Amygdala (tissue), 56 donors: ENCODE results near the gene SORCS2.

Experiments used
- DNase-seq, 56 donors: peaks; one replicate each; lab custom pipeline; 2025; lab: John Stamatoyannopoulos, UW

The SORCS2 gene

DNA sequence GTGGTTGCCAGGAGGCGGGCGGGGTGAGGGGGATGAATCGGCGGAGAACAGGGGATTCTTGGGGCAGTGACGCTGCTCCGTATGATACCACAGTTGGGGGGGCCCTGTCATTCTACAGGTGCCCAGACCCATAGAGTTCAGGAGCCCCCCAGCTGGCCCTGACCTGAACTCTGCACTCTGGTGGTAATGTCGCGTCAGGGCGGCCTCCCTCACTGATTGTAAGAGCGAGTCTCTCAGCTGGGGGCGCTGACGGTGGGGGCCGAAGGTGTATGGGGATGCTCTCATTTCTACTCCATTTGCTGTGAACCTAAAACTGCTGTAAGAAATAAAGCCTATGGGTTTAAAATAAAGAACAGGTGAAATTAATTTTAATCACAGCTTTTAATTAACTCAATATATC, 334.2 kb downstream of the SORCS2 start:
- DNase-seq: no peak

DNA sequence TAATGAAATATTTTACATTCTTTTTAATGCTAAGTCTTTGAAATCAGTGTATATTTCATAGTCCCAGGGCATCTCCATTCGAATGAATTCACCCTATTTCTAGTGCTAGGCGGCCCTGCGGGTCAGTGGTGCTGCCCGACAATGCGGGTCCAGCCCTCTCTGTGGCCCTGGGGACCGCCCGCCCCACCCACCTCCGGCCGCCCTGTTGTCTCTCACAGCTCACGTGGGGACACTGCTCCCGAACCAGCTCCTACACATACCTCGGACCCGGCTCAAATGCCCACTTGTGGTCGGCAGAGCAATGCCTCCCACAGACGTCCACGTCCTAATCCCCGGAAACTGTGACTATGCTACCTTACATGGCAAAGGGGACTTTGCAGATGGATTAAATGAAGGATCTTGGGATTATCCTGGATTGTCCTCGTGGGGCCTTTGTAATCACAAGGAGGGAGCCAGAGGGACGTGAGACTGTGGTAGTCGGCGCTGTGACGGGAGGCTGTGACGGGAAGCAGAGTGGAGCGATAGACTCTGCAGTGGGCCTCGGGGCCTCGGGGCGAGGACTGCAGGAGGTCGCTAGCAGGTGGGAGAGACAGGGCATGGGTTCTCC, 334.7 kb downstream of the SORCS2 start:
- DNase-seq: no peak

DNA sequence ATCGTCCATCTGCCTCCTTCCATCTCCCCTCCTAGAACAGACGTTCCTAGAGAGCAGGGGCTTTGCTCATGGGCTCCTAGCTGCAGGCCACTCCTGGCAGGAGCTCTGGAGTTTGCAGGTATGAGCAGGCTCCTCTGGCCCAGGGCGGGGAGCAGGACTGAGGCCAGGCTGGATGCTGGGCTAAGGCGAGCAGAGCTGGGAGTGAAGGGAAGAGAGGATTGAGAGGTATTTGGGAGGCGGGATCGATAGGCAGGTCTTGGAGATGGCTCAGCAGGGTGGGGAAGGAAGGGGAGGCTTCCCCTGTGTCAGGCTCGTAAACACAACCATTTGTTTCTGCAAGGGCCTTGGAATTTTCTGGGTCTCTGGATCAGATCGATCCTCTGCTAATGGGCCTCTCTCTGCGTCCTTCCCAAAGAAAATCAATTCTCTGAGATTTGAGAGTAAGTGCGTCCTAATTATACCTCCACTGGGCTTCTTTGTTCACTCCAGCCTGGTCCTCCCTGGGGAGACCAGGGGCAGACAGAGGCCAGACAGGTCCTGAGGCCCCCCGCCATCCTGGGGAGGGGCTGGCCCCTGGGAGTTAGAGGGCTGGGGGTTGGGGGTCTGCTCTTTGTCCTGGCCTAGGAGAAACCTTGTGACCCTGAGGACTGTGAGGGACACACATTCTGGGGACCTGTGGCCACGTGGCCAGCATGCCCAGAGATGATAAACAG, 337.2 kb downstream of the SORCS2 start:
- no peak for DNase-seq

DNA sequence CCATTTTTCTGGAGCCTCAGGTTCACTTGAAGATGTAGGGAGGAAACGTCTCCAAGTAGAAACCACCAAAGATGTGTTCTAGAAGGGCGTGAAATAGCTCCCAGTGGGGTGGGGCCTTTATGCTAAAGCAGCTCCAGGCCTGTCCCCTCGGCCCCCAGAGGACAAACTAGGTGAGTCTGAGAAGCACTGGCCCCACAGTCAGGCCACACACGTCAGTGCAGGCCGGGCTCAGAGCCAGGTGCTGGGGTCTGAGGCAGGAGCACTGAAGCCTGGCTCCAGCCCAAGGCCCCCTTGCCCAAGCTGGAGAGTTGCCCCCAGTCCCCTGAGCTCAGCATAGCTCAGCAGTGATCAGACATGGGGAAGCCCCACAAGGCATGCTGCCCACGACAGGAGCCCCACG, 337.7 kb downstream of the SORCS2 start:
- no peak for DNase-seq

DNA sequence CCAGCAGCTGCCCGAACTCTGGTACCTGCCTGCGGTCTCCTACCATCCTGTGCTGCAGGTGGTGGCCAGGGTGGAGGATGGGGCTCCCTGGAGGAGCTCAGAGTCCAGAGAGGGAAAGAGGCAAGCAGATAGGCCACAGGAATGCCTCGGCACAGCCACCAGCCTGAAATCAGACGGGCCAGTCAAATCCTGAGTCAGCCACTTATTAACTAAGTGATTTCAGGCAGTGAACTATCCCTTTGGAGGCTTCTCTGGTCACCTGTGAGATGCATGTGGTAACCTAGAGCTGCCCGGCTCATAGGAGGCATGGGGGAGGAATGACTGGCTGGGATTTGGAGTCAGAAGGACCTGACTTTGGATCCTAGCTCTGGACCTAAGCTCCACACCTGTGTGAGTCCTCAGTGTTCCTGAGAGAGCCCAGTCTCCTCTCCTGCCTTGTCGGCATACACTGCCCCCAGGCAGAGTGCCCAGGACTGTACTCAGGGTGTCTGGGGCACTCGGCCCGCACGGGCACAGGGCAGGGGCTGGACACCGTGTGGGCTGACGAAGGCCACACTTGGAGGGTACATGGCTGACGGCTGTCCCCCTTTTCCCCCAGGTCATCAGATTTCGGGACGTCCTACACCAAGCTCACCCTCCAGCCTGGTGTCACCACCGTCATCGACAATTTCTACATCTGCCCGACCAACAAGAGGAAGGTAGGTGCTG, 338.7 kb downstream of the SORCS2 start:
- no peak for DNase-seq

DNA sequence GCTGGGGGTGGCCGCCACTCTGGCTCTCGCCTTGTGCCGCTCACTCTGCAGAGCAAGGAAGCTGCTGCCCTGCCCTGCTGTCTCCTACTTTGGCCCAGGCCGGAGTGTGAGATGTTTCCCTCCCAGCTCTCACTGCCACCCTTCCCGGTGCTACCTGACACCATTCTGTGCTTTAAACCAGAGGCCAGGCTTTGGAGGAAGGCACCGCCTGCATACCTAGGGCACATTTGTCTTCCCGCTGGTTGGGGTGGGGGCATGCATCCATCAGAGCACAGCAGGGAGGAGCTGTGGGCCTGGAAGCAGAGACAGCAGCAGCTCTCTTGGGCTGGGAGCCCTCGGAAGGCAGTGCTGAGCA, 339.3 kb downstream of the SORCS2 start:
- no peak for DNase-seq

DNA sequence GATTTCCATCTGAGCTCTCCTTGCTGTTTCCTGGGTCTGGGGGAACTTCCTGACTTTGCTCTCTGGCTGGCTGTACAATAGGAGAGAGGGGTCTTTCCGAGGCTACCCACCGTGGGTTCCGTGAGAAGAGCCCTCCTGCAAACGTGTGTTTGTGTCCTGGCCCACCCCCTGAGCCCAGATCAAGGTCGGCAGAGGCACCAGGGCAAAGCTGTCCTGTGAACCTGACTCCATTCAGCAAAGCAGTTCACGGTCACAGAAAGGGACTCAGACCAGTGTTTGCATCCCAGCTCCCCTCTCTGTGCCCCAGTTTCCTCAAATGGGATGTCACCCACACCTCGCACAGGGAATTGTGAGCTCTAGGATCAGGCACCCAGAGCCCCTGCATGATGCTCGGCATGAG, 339.7 kb downstream of the SORCS2 start:
- no peak for DNase-seq

DNA sequence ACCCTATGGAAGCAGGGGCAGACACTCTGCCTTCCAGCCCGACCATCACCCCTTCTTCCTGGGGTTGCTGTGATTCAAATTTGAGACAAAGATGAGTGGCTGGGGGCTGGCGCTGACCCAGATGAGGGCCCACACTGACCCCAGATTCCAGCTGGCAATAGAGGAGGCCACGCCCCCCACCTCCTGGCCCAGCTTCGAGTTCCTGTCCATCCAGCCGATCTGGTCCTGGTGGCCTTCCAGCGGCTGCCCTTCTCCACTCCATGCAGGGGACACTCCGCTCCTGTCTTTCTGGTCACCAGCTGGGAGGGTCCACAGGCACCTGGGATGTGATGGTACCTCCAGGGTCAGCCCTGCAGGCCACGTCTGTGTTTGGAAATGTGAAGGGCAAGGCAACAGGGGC, 340.9 kb downstream of the SORCS2 start:
- DNase-seq: no peak

DNA sequence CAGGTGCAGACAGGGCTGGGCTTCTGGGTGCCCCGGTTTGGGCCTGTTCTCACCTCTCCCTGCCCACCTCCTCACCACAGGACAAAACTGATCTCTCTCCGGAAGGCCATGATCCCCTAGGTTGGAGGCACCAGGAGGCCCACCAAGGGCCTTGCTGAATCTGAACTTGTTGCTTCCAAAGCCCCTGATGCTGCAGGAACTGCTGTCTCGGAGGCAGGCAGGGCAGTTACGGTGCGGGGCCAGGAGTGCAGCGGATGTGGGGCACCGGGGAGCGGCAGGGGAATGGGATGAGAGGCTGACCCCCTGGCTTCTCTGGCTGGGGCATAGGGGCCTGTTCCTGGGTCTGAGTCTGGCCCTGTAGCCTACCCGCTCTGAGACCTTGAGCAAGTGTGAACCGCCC, 342.8 kb downstream of the SORCS2 start:
- DNase-seq: no peak

DNA sequence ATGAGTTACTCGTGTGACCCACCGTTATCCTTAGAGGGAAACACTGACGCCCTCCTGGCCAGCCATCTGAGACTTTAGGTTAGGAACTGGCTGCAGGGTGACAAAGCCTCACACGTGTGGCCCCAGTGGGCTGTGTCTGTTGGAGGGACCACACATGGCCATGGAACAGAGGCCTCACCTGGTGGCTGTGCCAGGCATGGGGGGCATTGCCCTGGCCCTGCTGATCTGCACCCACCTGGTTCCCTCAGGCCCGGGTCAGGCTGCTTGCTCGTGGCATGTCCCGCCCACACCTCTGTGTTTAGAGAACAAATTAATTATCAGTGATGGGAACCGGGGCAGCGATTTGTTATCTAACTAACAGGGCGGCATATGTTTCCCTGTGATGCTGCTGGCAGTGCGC, 343.3 kb downstream of the SORCS2 start:
- no peak for DNase-seq

DNA sequence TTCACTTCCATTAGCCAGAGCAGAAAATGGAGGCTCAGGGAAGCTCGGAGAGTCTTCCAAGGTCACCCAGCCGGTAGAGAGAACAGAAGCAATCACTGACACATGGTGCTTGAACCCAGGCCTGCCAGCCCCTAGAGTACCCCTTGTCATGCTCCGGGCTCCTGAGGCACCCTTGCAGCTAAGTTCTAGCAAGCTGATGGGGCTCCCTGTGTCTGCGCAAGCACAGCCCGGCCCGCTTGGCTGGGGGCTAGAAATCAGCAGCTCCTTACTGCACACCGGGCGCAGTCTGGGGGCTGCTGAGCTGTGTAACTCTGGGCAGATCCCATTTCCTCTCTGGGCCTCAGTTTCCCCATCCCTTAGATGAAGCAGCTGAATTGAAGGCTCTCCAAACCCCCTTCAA, 344.5 kb downstream of the SORCS2 start:
- DNase-seq: no peak

DNA sequence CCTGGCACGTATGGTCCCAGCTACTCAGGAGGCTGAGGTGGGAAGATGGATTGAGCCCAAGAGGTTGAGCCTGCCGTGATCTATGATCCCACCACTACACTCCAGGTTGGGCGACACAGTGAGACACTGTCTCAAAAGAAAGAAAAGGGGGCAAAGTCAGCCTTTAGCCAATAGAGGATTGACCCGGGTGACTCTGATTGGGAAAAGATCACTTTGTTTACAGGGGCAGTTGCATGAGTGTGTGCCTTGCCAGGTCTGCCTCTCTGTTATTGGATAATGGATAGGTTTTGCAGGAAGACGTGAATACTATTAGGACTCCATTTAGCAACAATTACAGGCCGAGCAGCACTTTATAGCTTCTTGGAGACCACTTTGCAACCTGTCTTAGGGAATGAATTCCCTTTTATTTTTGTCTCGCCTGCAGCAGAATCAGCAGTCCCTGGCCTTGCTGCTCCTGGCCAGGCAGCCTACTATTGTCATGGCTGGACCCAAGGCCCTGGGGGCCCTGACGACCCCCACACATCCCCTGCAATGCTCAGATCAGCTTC, 345.6 kb downstream of the SORCS2 start:
- DNase-seq: no peak

DNA sequence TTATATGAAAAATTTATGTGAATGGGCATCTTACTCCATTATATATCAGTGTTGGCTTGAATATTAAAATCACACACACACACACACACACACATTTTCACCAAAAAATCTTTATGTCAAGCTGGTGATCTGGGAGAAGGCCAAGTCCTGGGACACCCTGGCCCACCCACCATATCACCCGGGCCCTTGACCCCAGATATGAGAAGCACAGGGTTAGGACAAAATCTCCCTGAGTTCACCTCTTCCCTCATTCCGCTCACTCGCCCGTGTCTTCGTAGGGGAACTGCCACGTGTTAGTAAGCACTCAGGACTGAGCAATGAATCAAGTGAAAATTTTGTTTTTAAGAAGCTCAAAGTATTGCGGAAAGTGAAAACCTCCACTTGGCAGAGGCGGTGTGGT, 346.2 kb downstream of the SORCS2 start:
- DNase-seq: no peak

DNA sequence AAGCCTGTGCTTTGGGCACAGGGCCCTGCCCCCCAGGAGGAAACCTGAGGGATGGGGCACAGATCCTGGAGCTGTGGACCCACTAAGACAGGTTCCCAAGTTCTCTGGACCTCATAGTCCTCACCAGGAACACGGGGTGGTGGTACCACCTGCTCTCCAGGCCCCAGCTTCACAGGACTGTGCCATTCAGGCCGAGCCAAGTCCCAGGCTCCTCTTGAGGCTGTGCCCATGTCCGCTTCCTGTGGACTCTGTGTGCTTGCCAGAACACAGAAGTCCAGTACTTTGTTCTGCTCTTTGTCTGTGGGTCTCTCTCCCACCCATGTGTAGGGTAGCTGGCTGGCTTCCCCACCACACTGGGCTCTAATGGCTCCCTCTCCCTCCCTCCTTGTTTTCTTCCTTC, 346.8 kb downstream of the SORCS2 start:
- peak in 6 of 56 donors; percentile 19 to 32 (median 27) for DNase-seq

DNA sequence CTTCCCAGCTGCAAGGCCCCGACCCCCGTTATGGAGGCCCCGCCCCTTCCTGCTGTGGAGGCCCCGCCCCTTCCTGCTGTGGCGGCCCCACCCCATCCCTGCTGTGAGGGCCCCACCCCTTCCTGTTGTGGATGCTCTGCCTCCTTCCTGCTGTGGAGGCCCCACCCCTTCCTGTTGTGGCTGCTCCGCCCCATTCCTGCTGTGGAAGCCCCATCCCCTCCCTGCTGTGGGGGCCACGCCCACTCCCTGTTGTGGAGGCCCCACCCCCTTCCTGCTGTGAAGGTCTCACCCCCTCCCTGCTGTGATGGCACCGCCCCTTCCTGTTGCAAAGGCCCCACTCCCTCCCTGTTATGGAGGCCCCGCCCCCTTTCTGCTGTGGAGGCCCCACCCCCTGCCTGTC, 347.3 kb downstream of the SORCS2 start:
- peak in 2 of 56 donors; percentile 42 to 65 for DNase-seq

DNA sequence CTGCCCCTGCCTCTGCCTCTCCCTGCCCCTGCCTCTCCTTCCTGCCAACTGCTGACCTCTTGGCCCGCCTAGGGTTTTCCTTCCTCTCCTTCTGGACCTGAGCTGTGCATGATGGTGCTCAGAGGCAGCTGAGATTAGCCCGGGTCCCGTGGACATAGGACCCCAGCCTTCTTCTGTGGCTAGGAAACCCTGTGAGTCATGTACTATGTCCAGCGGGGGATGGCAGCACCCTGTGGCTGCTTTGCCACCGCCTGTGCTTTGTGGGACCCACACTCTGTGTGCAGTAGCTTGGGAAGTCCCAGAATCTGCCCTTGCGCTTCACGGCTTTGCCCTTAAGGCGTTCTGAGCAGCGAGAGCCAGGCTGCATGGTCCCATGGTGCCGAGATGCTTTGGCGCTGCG, 347.9 kb downstream of the SORCS2 start:
- DNase-seq: no peak

DNA sequence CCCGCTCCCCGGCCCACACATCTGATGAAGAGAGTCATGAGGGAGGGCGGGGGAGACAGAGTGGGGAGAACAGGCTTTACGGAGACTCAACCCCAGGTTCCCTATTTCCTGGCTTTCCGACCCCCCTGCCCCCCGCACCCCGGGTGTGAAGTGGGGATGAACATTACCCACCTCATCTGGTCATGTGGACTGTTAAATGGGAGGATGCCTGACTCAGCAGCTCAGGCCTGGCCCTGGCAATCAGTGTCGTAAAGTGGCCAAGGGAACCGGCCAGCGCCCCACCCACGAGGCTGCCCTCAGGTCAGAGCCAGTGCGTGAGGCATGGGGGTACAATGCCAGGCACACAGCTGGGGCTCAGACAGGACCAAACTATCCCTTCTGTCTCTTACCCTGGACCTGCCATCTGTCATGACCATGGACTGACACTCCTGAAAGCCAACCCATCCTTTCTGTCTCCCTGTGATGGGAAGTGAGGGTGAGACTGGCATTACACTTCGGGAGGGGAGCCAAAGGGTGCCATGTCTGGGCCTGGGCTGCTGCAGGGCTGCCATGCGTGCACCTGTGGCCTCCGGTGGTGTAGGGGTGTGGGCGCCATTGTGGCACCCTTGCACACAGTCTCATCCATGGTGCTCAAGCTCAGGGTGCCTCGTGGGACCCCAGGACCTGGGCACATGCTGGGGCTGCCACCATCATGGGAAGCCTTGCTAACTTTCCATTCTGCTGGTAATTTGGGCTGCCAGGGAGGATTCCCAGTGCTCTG, 348.5 kb downstream of the SORCS2 start:
- DNase-seq: no peak

DNA sequence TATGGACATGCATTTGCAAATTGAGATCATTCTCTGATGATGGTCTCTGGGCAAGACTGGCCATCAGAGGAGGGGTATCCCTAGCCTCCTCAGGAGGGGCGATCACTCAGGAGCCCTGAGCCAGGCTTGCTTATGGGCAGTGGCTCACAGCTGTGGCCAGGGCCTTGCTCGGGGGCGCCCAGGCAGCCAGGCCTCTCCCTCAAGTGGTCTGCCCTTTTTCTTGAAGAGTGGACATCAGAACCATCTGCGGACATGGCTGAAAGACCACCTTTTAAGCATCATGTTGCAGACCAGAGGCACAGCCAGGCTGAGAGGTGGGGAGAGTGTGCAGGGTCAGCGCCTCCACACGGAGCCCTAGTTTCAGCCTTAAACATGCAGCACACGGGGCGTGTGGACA, 349.1 kb downstream of the SORCS2 start:
- no peak for DNase-seq

DNA sequence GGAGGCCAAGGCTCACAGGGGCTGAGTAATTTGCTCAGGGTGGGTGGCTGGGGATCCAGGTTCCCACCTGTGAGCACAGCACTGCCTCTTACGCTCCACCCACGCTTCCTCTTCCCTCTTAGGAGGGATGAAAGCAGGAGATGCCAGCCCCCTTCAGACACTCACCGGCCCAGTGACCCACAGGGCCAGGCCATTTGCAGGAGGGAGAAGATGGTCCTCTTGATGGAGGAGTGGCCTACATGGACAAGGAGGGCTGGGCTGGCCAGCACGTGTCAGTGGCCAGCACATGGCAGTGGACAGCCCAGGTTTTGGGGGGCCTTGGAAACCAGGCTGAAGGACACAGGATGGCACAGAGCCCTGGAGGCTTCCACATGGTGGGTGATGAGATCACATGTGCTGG, 350.4 kb downstream of the SORCS2 start:
- no peak for DNase-seq

DNA sequence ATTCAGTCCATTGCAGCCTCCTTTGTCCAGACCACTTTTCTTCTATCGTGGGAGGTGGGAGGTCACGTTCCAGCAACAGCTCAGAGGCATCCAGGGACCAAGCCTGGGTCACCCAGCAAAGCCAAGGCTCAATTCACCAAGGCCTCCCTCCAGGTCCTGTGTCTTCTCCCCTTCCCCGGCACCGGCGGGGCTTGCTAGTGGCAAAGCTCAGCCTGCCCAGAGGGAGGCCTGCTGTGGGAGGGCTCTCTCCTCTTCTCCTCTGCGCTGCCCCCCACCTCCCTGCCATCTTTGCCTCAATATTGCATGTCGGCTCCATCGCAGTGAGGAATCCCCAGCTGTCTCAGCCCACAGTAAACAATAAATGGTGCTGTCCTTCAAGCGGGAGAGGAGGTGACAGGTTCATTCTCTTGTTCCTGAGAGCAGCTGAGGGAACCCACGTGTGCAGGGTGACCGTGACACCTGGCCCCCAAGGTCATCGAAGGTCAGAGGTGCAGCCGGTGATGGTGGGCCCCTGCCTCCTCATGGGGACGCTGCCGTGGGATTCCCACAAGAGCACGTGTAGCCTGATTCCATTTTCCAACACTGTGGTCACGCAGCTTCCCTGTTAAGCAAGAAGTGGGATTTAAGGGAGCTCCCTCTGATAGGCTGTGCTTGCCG, 353.9 kb downstream of the SORCS2 start:
- no peak for DNase-seq
